NCI-H510A (cell line): ENCODE data around the gene RNF166.

Source experiments
- DNase-seq: peaks from one replicate; lab custom pipeline; 2025; lab: John Stamatoyannopoulos, UW

The RNF166 gene, protein sequence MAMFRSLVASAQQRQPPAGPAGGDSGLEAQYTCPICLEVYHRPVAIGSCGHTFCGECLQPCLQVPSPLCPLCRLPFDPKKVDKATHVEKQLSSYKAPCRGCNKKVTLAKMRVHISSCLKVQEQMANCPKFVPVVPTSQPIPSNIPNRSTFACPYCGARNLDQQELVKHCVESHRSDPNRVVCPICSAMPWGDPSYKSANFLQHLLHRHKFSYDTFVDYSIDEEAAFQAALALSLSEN

DNA sequence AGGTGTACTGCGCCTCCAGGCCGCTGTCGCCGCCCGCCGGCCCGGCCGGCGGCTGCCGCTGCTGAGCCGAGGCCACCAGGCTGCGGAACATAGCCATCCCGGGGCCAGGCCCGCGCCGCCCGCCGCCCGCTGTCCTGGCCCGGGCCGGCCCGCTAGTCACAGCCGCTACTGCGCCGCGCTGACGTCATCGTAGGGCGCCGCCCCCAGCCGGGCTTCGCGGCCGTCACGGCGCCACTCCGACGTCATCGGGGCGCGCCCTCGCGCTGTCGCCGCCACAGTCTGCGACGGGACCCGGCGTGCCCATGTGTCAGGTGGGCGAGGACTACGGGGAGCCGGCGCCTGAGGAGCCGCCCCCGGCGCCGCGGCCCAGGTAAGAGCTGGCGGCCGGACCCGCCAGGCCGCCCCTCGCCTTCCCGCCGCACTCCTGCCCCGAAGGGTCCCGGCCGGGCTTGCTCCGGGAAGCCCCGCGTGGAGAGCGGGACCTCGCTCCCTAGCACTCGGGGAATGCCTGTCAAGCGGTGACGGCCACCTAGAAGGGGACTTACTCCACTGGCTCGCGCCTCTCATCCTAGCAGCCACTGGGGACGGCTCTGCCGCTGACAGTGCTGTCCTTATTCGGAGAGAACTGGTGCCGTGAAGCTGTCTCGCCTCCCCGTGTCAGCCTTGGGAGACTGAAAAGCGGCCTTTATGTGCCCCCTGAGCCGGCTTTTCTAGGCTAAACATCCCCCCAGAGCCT lies at the start of gene RNF166, which contains the start of gene CTU2:
Gene RNF166, minus strand, starts transcription at position 180 of the 736 bp plus-strand sequence. Its CDS starts 83 bp downstream, at position 97.
Gene CTU2, plus strand, starts transcription at position 275 of the 736 bp plus-strand sequence. Its CDS starts 28 bp downstream, at position 303.
- no peak for DNase-seq

DNA sequence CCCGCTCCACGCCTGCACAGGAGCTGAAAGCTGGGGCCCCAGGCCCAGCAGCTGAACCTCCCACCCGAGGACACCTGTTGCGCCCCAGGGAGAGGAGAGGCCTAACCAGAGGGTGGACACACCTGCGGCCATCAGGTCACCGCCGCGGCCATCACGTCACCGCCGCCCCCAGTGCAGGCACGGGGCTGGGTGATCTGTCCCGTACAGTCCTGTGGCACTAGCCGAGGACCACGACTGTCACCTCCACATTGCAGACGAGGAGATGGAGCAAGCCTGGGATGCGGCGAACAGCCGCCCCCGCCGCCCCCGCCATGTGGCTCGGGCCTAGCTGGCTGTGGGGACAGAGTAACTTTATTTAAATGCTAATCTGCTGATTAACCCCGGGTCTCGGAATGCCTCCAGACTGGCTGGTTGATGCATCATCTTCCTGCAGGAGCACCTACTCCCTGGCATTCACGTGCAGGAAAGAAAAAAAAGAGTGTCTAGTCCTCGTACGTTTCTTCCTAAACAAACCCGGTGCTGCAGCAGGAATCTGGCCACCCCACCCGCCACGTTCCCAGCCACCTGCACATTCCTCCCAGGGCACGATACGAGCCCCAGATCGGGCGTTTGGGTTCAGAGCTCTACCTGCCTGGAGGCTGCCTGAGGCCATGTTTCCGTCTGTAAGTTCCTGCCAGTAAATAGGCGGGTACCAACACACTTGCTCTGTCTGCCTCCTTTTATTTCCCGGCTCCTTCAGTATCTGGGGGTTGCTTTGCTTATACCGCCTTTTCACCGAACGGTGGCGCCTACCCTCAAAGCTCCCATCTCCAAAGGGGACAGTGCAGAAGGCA lies 48.9 kb upstream of the RNF166 start:
- DNase-seq: no peak

DNA sequence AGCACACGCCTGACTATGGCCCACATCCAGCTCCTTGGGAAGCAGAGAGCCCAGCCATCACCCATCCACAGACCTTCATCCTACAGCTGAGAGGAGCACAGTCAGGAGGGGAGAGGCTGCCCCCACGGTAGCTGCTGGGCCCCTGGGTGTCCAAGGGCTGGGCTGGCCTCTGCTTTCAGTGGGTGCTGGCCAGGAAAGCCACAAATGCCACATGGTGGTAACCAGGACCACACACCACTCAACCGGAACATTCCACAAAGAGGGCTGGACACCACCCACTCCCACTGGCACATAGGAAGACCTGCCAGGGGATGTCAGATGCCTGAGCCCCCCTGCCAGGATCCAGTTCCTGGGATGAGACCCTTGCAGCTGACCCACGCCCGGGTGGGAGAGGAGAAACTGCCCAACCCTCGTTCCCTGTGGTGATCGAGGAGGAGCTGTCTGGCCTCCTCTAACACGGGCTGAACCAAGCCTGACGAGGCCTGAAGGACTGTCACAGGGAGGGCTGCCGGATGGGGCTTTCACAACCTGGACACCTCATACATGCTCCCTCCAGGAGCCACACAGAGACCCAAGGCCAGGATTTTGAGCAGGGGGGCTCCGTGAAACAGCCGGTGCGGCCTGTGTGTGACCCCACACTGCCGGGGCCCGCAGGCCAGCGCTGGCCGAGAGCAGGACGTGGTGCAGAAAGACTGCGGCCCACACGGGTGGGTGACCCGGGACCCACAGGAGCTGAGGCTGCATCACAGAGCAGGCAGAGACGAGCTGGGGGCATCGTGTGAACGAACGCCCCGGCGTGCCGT lies 48.1 kb upstream of the RNF166 start:
- DNase-seq: no peak

DNA sequence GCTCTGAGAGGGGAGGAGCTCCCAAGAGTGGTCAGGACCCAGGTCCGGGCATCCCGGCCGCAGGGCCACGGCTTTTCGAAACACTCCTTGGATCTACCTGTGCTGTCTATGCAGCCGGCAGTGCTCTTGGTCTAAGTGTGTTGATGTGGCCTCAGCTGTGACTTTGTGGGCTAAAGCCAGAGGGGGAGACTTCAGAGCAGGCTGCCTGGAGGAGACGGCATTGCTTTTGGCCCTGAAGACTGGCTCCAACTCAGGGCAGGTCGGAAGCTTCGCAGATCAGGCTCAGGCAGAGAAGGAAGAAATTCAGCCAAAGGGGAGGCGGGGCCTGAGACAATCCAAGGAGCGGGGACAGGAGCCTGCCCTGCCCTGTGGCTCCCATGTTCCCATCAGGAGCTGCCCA lies 47.4 kb upstream of the RNF166 start:
- no peak for DNase-seq

DNA sequence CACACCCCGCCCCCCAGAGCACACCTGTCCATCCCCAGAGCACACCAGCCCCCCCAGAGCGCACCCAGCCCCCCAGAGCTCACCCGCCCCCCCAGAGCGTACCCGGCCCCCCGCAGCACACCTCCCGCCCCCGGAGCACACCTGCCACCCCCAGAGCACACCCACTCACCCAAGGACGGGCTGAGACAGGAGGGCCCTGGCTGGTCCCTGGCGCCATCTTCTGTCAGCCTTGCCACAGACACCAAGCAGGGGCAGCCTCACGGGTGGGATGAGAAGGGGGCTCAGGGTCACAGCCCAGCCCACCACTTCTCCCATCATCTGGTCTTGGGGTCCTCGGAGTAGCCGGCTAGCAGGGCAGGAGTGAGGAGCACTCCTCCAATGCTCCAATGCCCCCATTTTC lies 47.0 kb upstream of the RNF166 start:
- no peak for DNase-seq

DNA sequence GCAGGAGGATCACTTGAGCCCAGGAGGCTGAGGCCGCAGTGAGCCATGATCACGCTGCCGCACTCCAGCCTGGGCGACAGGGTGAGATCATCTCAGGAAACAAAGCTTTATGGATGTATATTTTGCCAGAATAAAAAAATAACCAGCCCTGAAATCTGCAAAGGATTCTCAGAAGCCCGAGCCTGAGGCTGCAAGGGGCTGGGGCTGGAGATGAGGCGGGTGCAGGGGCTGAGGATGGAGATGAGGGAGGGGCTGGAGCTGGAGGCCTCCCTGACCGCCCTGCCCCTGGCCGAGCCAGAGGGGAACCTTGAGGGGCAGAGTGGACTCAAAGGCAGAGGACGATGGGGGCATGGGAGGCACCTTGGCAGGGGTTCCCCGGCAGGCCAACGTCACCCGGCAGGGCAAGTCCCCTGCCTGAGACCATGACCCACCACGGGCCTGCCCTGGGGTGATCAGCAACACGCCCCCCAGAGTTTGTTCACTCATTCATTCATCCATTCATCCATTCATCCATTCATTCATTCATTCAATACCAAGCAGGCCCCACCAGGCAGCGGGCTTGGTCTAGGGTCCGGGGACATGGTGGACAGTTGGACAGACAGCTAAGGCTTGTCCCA lies 46.3 kb upstream of the RNF166 start:
- DNase-seq: no peak

DNA sequence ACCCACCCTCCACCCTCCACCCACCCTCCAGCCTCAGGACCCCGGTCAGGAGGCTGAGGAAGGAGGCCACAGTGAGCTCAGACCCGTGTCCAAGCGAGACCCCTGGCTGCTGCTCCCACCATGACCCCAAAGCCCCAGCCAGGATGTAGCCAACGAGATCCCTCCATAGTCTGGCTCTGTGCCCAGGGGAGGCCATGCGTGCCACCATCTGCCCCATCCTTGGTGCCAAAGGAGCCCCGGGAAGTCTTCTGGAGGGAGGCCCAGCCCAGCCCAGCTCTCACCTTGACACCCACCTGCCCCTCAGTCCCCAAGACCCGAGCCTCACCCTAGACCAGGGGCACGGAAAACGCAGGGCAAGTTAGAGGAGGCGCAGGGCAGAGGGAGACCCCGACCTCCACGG lies 44.6 kb upstream of the RNF166 start:
- no peak for DNase-seq

DNA sequence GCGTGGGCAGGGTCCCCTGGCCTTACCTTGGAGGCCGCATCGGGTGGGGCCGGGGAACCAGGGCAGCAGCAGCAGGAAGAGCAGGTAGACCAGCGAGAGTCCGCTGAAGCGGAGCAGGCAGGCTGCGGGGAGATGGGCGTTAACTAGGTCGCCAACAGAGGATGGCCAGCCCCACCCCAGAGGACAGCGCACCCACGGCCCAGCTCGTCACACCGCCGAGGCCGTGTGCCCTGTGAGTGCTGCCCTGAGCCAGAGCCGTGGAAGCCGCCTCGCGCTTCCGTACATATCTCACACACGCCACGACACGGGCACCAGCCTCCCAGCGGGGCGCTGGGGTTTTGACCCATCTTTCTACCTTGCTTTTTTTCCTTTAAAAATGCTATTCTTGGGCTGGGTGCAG lies 43.1 kb upstream of the RNF166 start:
- no peak for DNase-seq

DNA sequence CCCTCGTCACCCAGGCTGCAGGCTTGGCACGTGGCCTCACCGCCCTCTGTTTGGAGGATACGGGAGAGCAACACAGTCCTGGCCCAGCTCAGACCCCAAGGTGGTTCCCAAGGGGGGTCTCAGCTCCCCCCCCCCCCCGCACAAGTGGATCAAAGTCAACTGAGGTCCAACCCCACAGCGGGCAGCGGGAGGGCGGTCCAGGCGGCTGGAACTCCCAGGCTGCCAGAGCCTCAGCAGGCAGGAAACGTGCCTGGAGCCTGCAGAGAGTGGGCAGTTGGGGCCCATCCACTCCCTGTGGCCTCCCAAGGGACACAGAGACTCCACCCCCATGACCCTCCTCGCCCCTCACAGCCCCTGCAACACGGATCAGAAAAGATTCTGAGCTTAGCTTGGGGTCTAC lies 42.2 kb upstream of the RNF166 start:
- DNase-seq: no peak

DNA sequence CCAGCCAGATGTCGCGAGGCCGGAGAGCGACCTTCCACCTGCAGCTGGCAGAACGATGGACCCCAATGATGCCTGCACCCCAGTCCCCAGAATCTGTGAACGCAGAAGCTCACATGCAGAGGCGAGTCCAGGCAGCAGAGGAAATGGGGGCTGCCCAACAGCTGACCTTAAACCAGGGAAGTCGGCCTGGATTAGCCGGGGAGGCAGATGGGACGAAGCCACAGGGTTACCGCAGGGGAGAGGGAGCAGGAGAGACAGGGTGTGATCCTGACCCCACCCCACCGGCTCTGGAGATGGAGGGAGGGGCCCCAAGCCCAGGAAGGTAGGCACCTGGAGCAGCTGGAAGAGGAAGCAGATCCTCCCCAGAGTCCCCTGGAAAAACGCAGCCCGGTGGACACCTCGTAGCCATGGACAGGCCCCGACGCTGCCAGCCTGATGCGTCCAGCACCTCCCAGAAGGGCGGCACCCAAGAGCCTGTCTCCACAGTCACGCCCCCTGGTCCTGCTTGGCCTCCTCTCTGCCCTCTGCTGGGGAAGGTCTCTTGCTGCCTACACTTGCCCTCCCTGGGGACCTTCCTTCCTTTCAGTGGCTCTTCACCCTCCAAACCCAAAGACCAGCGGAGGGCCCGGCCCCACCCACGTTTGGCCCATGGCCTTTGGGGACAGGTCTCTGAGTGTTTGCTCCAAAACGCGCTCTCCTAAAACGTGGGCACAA lies 41.5 kb upstream of the RNF166 start:
- DNase-seq: no peak

DNA sequence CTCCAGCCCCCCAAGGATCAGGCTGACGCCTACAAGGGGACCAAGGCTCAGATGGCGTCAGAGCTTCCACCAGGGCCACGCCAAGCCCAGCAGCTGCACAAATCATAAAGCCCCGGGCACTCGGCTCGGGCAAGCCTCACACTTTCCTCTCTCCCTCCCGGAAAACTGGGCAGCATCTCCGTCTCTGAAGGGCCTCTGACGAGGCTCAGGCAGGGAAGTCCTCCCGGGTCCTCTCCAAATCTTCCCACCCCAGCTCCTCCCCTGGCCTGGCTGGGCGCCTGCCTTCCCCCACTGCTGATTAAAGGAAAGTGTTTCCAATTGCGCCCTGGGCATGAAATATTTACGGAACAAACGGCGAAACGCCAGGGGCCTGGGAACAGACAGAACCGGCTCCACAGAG lies 40.3 kb upstream of the RNF166 start:
- no peak for DNase-seq

DNA sequence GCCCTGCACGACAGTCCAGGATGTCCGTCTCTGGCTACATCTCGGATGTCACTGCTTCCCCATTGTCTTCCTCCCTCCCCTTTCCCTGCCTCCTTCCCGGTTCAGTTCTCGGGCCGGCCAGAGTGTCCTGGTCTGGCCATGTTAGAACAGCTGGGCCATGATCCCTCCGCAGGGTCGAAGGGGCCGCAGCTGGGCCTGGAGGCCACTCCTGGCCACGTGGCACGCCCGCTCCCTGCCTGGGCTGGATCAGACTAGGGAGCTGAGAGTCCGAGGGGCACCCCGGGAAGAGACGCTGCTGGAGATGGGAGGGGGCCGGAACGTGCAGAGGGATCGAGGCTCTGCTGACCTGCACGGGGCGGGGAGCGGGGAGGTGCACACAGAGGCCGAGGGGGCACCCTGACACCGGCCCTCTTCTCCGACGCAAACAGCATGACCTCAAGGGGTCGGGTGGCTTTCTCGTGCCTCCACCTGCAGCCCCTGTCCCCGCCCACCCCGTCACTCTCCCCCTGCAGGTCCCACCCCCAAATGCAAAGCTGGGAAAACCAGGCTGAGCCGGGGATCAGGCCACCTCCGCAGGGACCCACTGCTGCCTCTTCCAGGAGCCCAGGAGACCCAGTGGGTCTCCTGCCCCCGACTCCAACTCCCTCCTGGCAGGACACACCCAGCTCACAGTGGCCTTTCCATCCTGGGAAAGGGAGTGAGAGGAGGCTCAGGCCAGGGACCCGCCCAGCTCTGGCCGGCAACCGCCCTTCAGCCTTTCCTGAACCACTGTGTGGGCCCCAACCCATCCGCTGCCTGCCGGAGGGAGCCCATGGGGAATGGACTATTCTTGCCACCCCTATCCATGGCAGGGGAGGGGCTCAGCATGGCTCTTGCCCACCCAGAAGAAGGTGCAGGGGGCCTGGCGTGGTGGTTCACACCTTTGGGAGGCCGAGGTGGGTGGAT lies 38.6 kb upstream of the RNF166 start:
- no peak for DNase-seq

DNA sequence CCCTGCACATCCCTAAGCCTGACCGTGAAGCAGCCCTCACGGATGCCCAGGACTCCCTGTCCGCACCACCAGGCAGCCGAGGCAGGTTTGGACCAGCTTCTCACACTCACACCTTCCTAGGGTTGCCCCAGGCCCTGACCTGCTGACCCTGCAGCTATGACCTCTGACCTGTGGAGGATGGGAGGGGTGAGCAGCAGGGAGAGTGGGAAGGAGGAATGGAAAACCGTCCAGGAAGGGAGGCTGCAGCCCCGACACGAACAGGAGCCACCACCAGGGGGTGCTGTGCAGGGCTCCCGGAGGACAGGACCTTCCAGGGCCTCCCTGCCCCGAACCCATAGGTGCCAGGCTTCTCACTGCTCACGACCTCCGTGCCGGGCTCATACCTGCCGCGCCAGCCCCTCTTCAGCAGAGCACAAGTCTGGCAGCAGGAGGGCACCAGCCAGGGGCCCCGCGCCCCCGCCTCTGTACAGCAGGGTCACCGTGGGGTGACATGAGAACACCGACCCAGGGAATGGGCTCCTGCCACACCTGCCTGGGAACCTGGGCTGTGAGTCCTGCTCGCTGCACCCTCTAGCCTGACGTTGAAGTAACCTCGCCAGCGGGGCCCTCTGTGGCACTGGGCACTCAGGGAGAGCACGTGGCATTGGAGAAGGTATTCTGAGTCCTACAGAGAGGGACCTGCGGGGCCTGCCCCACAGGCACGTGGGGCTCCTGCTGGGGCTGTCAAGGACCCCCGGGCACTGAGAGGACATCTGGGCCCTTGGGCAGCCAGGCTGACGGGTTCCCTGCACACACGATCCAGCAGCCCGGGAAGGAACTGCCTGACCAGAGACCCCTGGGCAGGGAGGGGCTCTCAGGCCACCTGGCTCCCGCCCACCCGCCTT lies 37.7 kb upstream of the RNF166 start:
- DNase-seq: no peak

DNA sequence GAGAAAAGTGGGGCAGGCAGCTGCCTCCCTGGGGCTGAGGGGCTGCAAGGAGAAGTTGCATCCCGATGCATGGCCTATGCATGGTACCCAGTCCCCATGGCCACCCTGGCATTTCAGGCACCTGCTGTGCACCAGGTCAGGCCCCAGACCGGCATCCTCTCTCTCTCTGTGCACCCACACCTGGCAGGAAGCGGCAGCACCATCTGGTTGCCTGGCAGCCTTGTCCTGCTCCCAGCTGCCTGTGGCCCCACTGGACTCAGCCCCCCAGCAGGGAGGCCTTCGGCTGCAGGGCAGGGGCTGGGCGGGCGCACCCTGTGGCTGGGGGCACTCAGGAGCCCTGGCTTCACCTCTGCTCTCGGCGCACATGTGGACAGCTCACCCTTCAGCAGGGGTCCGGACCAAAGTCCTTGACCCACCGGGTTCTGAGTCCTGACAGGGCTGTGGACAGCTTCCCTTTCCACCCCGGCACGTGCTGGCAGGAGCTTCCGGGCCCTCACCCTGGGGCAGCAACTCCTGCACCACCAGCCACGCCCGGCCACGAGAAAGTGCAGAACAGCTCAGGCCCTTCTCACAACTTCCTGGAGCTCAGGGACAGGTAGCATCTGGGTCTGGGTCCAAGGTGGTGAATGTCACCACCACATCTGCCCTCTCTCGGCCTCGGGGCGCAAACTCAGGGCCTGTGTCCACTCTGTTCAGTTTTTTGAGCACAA lies 36.8 kb upstream of the RNF166 start:
- DNase-seq: no peak

DNA sequence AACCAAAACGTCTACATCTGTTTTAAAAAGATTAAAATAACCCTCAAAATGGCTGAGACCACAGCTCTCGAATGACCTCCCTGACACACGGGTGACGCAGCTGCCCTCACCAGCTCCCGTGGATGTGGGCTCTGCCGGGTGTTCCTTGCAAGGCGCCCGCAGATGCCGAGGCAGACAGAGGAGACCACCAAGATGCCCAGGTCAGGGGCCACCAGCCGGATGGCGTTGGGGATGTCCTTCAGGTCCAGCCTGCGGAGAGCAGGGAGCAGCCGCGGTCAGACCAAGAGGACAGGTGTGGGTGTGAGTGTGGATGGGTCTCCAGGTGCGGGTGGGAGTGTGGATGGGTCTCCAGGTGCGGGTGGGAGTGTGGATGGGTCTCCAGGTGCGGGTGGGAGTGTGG lies 35.2 kb upstream of the RNF166 start:
- DNase-seq: no peak

DNA sequence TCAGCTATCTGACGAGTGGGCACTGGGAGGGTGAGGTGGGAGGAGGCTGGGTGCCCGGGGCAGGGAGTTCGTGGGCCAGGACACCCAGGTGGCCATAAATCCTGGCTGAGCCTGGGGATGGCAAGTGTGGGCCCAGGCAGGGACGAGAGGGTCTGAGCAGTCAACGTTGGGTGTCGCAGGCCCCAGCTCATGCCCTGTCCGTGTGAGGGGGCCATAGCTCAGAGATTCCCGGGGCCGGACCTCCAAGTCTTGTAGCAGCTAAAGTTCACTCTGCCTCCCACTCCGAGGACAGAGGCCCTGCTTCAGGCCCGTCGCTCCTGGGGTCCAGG lies 34.5 kb upstream of the RNF166 start:
- no peak for DNase-seq

DNA sequence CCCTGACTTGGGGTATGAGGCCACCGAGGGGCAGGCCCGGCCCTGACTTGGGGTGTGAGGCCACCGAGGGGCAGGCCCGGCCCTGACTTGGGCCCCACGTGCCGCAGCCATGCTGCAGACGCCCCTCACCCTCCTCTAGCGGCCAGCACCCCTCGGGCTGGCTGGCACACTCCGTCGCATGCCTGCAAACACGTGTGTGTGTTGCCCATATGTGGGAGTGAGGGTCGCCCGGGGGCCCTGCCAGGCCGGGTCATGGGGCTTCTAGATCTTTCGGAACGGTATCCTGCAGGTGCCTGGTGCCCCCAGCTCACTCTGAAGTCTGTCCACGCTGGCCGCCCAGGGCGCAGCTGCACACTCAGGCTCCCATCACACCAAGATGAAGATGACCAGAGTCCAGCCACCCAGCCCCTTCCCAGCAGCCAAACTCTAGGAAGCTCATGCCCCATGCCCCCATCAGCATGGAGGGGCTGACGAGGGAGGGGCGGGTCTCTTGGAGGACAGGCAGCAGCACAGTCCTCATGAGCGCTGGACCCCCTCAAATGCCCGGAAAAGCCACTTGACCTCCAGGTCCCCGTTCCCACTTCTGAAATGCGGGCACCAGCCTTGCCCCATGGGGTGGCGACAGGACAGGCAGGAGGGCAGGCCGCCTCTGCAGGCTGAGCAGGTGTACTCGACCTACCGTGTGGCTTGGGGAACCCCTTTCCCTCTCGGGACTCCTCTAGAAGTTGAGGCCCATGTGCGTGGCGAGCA lies 33.9 kb upstream of the RNF166 start:
- no peak for DNase-seq
